Fibroblast of villous mesenchyme (primary cell): Measurements from ENCODE around the gene MICU1. TPM values are rescaled to one million over a fixed set of nuclear protein-coding genes. Genes with fewer than 3 reads are reported as not detected.
"Not testable (repeated sequence)": the region's sequence is repeated elsewhere in the genome, so short reads cannot be mapped to it uniquely, and the experiment has no call there.

ENCODE experiments used
- DNase-seq: peaks from one replicate; pipeline ENCODE4 v3.0.0-alpha.2; 2010; ENCODE audit warnings: low read depth
- H3K4me3 ChIP-seq: 2 replicates; pipeline ENCODE4 v1.5.1; 2011; ENCODE audit warnings: low read depth, mild to moderate bottlenecking, low read length
- total RNA-seq: library from RNA; depleted of rRNA; stranded (reverse); fragments of >200 nt; gene quantifications from 2 replicates; pipeline ENCODE4 v1.2.3, GENCODE V29; 2012
- TF ChIP-seq, protein P1 (sequence below): IDR thresholded peaks from 2 replicates; pipeline ENCODE4 v1.5.1; 2012; ENCODE audit warnings: low read depth, mild to moderate bottlenecking, low read length; ENCODE audit not compliant: insufficient read depth

Gene MICU1
- total RNA-seq, 1 donor, result 44.0 TPM

DNA sequence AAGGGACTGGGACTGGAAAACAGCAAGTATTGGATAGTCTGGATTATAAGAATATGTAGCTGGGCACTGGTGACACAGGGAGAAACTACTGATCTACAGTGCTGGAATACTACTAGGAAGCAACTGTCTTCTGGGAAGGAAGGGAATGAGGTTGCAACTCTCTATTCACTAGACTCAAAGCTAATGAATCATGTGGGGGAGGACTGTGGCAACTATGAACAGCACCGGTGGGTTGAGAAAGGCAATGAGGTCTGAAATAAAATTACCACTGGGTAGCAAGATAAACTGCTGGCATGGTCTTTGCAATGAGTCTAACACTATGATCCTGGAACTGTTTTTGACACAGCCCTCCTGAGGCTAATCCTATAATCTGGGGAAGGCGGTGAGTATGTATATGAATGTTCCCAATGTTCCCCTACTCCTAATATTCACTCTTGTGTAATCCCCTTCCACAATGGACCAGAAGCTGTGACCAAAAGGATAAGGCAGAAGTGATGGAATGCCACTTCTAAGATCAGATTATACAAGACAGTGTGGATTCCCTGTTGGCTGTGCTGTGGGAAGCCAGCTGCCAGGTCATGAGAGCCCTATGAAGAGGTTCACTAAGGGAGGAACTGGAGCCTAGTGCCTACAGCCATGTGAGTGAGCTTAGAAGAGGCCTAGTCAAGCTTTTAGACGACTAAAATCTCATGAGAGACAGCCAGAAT lies 169.8 kb downstream of the MICU1 start:
- peak; percentile 20 for DNase-seq
- TF ChIP-seq, protein P1, sequence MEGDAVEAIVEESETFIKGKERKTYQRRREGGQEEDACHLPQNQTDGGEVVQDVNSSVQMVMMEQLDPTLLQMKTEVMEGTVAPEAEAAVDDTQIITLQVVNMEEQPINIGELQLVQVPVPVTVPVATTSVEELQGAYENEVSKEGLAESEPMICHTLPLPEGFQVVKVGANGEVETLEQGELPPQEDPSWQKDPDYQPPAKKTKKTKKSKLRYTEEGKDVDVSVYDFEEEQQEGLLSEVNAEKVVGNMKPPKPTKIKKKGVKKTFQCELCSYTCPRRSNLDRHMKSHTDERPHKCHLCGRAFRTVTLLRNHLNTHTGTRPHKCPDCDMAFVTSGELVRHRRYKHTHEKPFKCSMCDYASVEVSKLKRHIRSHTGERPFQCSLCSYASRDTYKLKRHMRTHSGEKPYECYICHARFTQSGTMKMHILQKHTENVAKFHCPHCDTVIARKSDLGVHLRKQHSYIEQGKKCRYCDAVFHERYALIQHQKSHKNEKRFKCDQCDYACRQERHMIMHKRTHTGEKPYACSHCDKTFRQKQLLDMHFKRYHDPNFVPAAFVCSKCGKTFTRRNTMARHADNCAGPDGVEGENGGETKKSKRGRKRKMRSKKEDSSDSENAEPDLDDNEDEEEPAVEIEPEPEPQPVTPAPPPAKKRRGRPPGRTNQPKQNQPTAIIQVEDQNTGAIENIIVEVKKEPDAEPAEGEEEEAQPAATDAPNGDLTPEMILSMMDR, result no peak

DNA sequence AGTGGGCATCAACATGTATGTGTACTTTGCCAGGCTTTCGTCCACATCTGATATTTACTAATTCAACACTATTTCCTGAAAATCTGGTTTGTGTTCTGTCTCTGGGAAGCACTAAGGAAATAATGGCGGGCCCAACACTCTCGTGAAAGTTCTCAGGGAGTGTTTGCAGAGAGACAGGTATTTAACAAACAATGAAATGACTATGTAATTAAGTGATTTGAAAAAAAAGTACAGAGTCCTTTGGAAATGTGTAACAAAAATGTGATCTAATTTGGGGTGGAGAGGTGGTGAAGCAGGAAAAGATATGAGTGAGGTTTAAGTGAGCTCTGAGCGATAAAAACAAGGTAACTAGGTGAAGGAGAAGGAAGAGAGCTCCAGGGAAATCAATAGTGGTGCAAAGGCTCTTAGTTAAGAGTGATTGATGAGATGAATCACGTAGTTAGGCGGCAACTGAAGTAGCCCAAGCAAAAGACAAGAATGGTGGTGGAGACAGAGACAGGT lies 175.9 kb downstream of the MICU1 start:
- TF ChIP-seq, protein P1, result no peak
- no peak overlapping the region for H3K4me3 ChIP-seq
- no peak for DNase-seq

More for the DNA sequence above, 169.8 kb downstream of the MICU1 start:
- H3K4me3 ChIP-seq, result no peak overlapping the region

DNA sequence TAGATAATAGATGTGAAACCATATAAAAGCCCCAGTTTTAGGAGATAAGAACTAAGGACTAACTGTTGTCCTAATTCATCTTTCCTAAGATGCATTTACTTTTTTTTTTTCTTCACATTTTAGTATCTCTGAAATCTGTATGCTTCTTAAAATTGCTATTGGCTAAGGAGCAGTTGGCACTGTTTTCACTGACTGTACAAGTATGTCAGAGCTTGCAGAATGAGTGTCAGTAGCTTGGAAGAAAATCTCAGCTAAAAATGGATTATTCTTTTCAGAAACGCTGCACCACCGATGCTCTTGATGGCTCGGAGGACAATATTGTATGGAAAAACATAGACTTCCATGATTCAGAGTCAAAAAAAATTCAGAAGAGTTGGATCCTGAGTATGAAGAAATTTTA lies 180.0 kb downstream of the MICU1 start:
- DNase-seq, result no peak
- no peak overlapping the region for H3K4me3 ChIP-seq
- TF ChIP-seq, protein P1, result no peak

DNA sequence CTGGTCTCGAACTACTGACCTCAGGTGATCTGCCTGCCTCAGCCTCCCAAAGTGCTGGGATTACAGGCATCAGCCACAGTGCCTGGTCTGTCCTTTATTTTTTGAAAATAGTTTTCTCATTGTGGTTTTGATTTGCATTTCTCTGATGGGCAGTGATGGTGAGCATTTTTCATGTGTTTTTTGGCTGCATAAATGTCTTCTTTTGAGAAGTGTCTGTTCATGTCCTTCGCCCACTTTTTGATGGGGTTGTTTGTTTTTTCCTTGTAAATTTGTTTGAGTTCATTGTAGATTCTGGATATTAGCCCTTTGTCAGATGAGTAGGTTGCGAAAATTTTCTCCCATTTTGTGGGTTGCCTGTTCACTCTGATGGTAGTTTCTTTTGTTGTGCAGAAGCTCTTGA lies 182.9 kb downstream of the MICU1 start:
- not testable (repeated sequence) for DNase-seq, H3K4me3 ChIP-seq

DNA sequence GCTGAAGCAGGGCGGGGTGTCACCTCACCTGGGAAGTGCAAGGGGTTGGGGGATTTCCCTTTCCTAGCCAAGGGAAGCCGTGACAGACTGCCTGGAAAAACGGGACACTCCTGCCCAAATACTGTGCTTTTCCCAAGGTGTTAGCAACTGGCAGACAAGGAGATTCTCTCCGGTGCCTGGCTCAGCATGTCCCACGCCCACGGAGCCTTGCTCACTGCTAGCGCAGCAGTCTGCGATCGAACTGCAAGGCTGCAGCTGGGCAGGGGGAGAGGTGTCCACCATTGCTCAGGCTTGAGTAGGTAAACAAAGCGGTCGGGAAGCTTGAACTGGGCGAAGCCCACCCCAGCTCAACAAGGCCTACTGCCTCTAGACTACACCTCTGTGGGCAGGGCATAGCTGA lies 190.3 kb downstream of the MICU1 start:
- TF ChIP-seq, protein P1, result no peak
- no peak for DNase-seq
- no peak overlapping the region for H3K4me3 ChIP-seq

DNA sequence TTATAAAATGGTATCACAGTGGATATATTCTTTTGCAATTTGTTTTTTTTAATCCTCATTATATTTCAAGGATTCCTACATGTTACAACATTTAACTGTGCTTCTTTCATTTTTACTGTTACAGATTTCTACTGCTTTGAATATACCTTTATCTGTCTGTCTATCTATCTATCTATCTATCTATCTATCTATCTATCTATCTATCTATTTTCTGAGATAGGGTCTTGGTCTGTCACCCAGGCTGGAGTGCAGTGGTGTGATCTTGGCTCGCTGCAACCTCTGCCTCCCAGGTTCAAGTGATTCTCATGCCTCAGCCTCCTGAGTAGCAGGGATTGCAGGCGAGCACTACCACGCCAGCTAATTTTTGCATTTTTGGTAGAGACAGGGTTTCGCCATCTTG lies 194.9 kb downstream of the MICU1 start:
- not testable (repeated sequence) for DNase-seq, H3K4me3 ChIP-seq

DNA sequence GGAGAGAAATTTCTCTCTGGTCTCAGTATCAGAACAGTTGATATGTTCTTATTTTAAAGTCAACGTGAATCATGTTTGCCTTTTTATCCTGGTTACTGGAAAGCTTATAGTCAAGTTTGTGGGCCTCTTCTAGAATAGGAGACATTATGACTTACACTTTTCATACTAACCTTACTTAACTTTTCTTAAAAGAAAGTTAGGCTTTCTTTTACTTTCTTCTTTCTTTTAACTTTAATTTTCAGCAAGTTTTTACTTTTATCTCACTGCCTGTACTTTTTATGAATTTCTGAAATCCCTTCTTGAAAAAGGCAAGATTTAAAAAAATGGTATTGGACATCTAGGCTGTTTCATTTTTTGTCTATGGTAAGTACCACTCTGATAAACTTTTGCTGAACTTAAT lies 195.9 kb downstream of the MICU1 start:
- TF ChIP-seq, protein P1, result no peak
- no peak overlapping the region for H3K4me3 ChIP-seq
- no peak for DNase-seq

DNA sequence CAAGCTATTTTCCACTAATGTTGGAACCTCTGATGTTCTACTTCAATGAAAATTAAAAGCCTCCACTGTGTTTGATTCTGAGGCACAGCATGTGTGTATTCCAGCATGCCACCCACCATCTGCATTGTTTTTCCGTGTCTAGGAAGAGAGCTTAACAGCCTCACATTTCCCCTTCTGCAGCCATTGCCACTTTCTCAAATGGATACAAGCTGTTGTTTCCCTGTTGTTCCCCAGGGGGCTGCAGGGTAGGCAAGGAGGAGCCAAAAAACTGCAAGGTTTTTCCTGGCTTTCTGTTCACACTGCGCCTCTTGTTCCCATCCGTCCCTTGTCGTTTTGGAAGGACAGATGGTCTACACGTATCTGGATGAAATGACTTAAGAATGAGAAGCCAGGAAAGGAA lies 198.9 kb downstream of the MICU1 start:
- no peak for DNase-seq
- H3K4me3 ChIP-seq, result no peak overlapping the region
- TF ChIP-seq, protein P1, result no peak
